Activated CD4-positive, alpha-beta T cell treated with anti-CD3 and anti-CD28 coated beads for 4 hours (primary cell): ENCODE results near the gene BANP.
"Not testable (repeated sequence)": the region's sequence is repeated elsewhere in the genome, so short reads cannot be mapped to it uniquely, and the experiment has no call there.

Experiments
- DNase-seq, 2 donors: peaks; one replicate each; pipeline ENCODE4 v3.0.0-alpha.2; 2020

BANP gene

GRCh38 chr16:88091221-88091971, 140.2 kb downstream of the BANP start:
- not testable (repeated sequence) for DNase-seq

GRCh38 chr16:88091972-88092302, 140.7 kb downstream of the BANP start:
- DNase-seq, result not testable (repeated sequence)

GRCh38 chr16:88092791-88093555, 141.7 kb downstream of the BANP start:
- not testable (repeated sequence) for DNase-seq

- DNase-seq, result not testable (repeated sequence)
Measured at GRCh38 chr16:88093556-88094252, 142.5 kb downstream of the BANP start.

- not testable (repeated sequence) for DNase-seq
Measured at GRCh38 chr16:88094253-88094575, 143.0 kb downstream of the BANP start.

- DNase-seq, result not testable (repeated sequence)
Measured at GRCh38 chr16:88094900-88095299, 143.7 kb downstream of the BANP start.

- not testable (repeated sequence) for DNase-seq
Measured at GRCh38 chr16:88096659-88097058, 145.4 kb downstream of the BANP start.

GRCh38 chr16:88098731-88099562, 147.7 kb downstream of the BANP start:
- not testable (repeated sequence) for DNase-seq

- no peak for DNase-seq
Measured at GRCh38 chr16:88099563-88099890, 148.3 kb downstream of the BANP start.

- DNase-seq, result not testable (repeated sequence)
Measured at GRCh38 chr16:88099956-88100355, 148.7 kb downstream of the BANP start.

- DNase-seq, result not testable (repeated sequence)
Measured at GRCh38 chr16:88100801-88101622, 149.8 kb downstream of the BANP start.

- DNase-seq, result not testable (repeated sequence)
Measured at GRCh38 chr16:88101623-88102105, 150.4 kb downstream of the BANP start.

GRCh38 chr16:88102597-88102996, 151.4 kb downstream of the BANP start:
- no peak for DNase-seq

- DNase-seq, result no peak
Measured at GRCh38 chr16:88103011-88103410, 151.8 kb downstream of the BANP start.

- DNase-seq, result no peak
Measured at GRCh38 chr16:88103581-88104188, 152.5 kb downstream of the BANP start.

GRCh38 chr16:88104363-88104762, 153.1 kb downstream of the BANP start:
- DNase-seq, result not testable (repeated sequence)

- DNase-seq, result not testable (repeated sequence)
Measured at GRCh38 chr16:88105574-88106140, 154.4 kb downstream of the BANP start.

GRCh38 chr16:88106566-88106965, 155.3 kb downstream of the BANP start:
- DNase-seq, result not testable (repeated sequence)

- no peak for DNase-seq
Measured at GRCh38 chr16:88108762-88109161, 157.5 kb downstream of the BANP start.

- DNase-seq, result not testable (repeated sequence)
Measured at GRCh38 chr16:88109726-88110621, 158.7 kb downstream of the BANP start.
